HEK293T (cell line): ENCODE data around the gene PRKCZ.
"Not testable (repeated sequence)": the region's sequence is repeated elsewhere in the genome, so short reads cannot be mapped to it uniquely, and the experiment has no call there.

Source experiments
- CTCF ChIA-PET: fragments of 350-600 bp; formaldehyde crosslinking; extraction: SDS; loops from one replicate; lab custom pipeline; 2021; ENCODE audit warnings: antibody characterized with exemption, inconsistent platforms; lab: Yijun Ruan, JAX
- POLR2A ChIA-PET: fragments of 350-600 bp; formaldehyde crosslinking; extraction: SDS; loops from one replicate; lab custom pipeline; 2020; ENCODE audit warnings: antibody characterized with exemption, inconsistent platforms; lab: Yijun Ruan, JAX
- DNase-seq: peaks from one replicate; pipeline ENCODE4 v3.0.0; 2012; ENCODE audit warnings: mixed read lengths; ENCODE audit errors: extremely low spot score
- ARNT ChIP-seq: fragments of 450-650 bp; IDR thresholded peaks from 2 replicates; pipeline ENCODE4 v1.6.1; 2017; ENCODE audit warnings: mild to moderate bottlenecking
- BHLHE40 ChIP-seq: fragments of 450-650 bp; IDR thresholded peaks from 2 replicates; pipeline ENCODE4 v1.6.1; 2016; ENCODE audit warnings: mild to moderate bottlenecking, moderate library complexity, borderline replicate concordance
- CTBP1 ChIP-seq: fragments of 450-650 bp; IDR thresholded peaks from 2 replicates; pipeline ENCODE4 v1.6.1; 2016; ENCODE audit warnings: borderline replicate concordance
- ELF4 ChIP-seq: fragments of 450-650 bp; IDR thresholded peaks from 2 replicates; pipeline ENCODE4 v1.6.1; 2017; ENCODE audit warnings: antibody characterized with exemption
- FOXA1 ChIP-seq: fragments of 450-650 bp; IDR thresholded peaks from 2 replicates; pipeline ENCODE4 v1.6.1; 2016; ENCODE audit warnings: mild to moderate bottlenecking
- FOXK2 ChIP-seq: fragments of 450-650 bp; IDR thresholded peaks from 2 replicates; pipeline ENCODE4 v1.6.1; 2016; ENCODE audit warnings: mild to moderate bottlenecking
- FOXM1 ChIP-seq: fragments of 450-650 bp; IDR thresholded peaks from 2 replicates; pipeline ENCODE4 v1.6.1; 2017; ENCODE audit warnings: mild to moderate bottlenecking, borderline replicate concordance
- HDGF ChIP-seq: fragments of 450-650 bp; IDR thresholded peaks from 2 replicates; pipeline ENCODE4 v1.6.1; 2017; ENCODE audit warnings: antibody characterized with exemption, borderline replicate concordance
- L3MBTL2 ChIP-seq: fragments of 450-650 bp; conservative IDR thresholded peaks from 2 replicates; pipeline ENCODE4 v1.6.1; 2016; ENCODE audit warnings: mild to moderate bottlenecking
- LEF1 ChIP-seq: fragments of 450-650 bp; IDR thresholded peaks from 2 replicates; pipeline ENCODE4 v1.6.1; 2017; ENCODE audit warnings: mild to moderate bottlenecking, borderline replicate concordance
- NFRKB ChIP-seq: fragments of 450-650 bp; IDR thresholded peaks from 2 replicates; pipeline ENCODE4 v1.6.1; 2016; ENCODE audit warnings: mild to moderate bottlenecking, moderate library complexity
- PKNOX1 ChIP-seq: fragments of 450-650 bp; IDR thresholded peaks from 2 replicates; pipeline ENCODE4 v1.6.1; 2016
- SP1 ChIP-seq: fragments of 450-650 bp; IDR thresholded peaks from 2 replicates; pipeline ENCODE4 v1.6.1; 2017
- SUZ12 ChIP-seq: fragments of 450-650 bp; IDR thresholded peaks from 2 replicates; pipeline ENCODE4 v1.6.1; 2016; ENCODE audit warnings: mild to moderate bottlenecking
- TARDBP ChIP-seq: fragments of 450-650 bp; IDR thresholded peaks from 2 replicates; pipeline ENCODE4 v1.6.1; 2016
- ZNF384 ChIP-seq: fragments of 450-650 bp; IDR thresholded peaks from 2 replicates; pipeline ENCODE4 v1.6.1; 2016

The PRKCZ gene

GRCh38 chr1:2090216-2090890, 40.1 kb downstream of the PRKCZ start:
- ChIA-PET POLR2A (no interaction called here), CTCF (interaction anchor here (0.5 kb wide), 1 partner anchor 435 kb away, joined by 3 read pairs; no protein-coding TSS in a partner anchor)
- DNase-seq = no peak
- TF ChIP-seq SUZ12 (no peak), FOXK2 (no peak), FOXM1 (no peak), ELF4 (no peak), HDGF (no peak), ZNF384 (no peak), L3MBTL2 (no peak), FOXA1 (no peak), ARNT (no peak), BHLHE40 (no peak), TARDBP (no peak), SP1 (no peak), LEF1 (no peak)

- TF ChIP-seq FOXK2 = no peak
- no peak for TF ChIP-seq TARDBP
- no peak for TF ChIP-seq FOXA1
- no peak for TF ChIP-seq FOXM1
- no peak for TF ChIP-seq SUZ12
- TF ChIP-seq ARNT = no peak
- TF ChIP-seq L3MBTL2 = no peak
- no peak for TF ChIP-seq PKNOX1
- no peak for TF ChIP-seq ELF4
- ChIA-PET CTCF (no interaction called here), POLR2A (no interaction called here)
- DNase-seq = no peak
These were observed 41.7 kb downstream of the PRKCZ start for GRCh38 chr1:2091611-2092604.

- CTCF ChIA-PET = no interaction called here
- TF ChIP-seq FOXA1 (no peak), ARNT (no peak), NFRKB (no peak), PKNOX1 (no peak), HDGF (no peak)
- POLR2A ChIA-PET = no interaction called here
- DNase-seq = no peak
These were observed 42.8 kb downstream of the PRKCZ start for GRCh38 chr1:2093055-2093454.

- no peak for TF ChIP-seq TARDBP
- TF ChIP-seq ELF4 = no peak
- no peak for TF ChIP-seq FOXM1
- no peak for TF ChIP-seq L3MBTL2
- TF ChIP-seq SUZ12 = no peak
- TF ChIP-seq CTBP1 = no peak
- no peak for TF ChIP-seq FOXA1
- no peak for TF ChIP-seq SP1
- no peak for TF ChIP-seq ARNT
- TF ChIP-seq HDGF = no peak
- TF ChIP-seq FOXK2 = no peak
- no peak for TF ChIP-seq ZNF384
- TF ChIP-seq BHLHE40 = no peak
- no peak for TF ChIP-seq NFRKB
- no peak for TF ChIP-seq PKNOX1
- ChIA-PET POLR2A (no interaction called here), CTCF (interaction anchor here (0.5 kb wide), 1 partner anchor 227 kb away, joined by 7 read pairs; no protein-coding TSS in a partner anchor)
- no peak for DNase-seq
These were observed 43.4 kb downstream of the PRKCZ start for GRCh38 chr1:2093636-2094035.

- DNase-seq, POLR2A ChIA-PET, CTCF ChIA-PET: not testable (repeated sequence)
These were observed 44.3 kb downstream of the PRKCZ start for GRCh38 chr1:2094269-2095158.

GRCh38 chr1:2095394-2095793, 45.2 kb downstream of the PRKCZ start:
- ChIA-PET POLR2A (no interaction called here), CTCF (no interaction called here)
- no peak for DNase-seq

More at GRCh38 chr1:2095394-2095793, 45.2 kb downstream of the PRKCZ start:
- TF ChIP-seq L3MBTL2 (no peak), BHLHE40 (no peak), NFRKB (no peak), ARNT (no peak), SP1 (no peak), PKNOX1 (no peak), LEF1 (no peak), CTBP1 (no peak), FOXA1 (no peak), TARDBP (no peak), FOXM1 (no peak), FOXK2 (no peak), ZNF384 (no peak), HDGF (no peak), SUZ12 (no peak), ELF4 (no peak)
